ENCODE results near the gene USP36.

- TF ChIP-seq CTCF (IDR thresholded peaks at IDR 0.05), result no peak
- no peak for TF ChIP-seq POLR2A (IDR thresholded peaks at IDR 0.05)
Observed at GRCh38 chr17:78812855-78813254, 27.8 kb downstream of the USP36 start.

All from adrenal gland (tissue), 5 donors.